ENCODE measurements around the gene DMAC1. TPM values are rescaled to one million over a fixed set of nuclear protein-coding genes. Genes with fewer than 3 reads are reported as not detected.

Gene DMAC1, protein sequence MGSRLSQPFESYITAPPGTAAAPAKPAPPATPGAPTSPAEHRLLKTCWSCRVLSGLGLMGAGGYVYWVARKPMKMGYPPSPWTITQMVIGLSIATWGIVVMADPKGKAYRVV
- total RNA-seq (ENCODE audit: low replicate concordance) = 10.1 and 10.6 TPM in 2 replicates

DNA sequence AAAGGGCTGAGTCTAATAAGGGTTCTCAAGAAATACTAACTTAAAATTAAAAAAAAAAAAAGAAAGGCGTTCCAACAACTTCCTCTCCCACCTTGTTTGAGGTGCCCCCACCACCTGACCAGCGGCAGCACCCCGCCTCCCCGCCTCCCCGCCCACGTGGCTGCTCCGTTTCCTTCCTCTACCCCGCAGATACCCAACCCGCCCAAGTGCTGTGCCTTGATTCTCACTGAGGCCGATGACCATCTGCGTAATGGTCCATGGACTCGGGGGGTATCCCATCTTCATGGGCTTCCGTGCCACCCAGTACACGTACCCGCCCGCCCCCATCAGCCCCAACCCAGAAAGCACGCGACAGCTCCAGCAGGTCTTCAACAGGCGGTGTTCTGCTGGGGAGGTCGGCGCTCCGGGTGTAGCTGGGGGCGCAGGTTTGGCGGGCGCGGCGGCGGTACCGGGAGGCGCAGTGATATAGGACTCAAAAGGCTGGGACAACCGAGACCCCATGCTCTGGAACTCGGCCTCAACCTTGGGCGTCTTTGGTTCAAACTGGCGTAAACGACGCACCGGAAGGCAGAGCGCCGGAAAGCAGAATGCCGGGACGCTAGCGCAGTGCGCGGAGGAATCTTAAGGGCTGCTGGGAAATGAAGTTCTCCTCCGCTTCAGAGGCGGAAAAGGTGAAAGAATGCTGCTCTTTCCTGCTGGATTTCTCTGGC, at the start of gene DMAC1:
TSS of gene DMAC1 (minus strand) at position 545 of the 710 bp plus-strand sequence. CDS start at position 501, 44 bp downstream.
- TF ChIP-seq, protein P1, sequence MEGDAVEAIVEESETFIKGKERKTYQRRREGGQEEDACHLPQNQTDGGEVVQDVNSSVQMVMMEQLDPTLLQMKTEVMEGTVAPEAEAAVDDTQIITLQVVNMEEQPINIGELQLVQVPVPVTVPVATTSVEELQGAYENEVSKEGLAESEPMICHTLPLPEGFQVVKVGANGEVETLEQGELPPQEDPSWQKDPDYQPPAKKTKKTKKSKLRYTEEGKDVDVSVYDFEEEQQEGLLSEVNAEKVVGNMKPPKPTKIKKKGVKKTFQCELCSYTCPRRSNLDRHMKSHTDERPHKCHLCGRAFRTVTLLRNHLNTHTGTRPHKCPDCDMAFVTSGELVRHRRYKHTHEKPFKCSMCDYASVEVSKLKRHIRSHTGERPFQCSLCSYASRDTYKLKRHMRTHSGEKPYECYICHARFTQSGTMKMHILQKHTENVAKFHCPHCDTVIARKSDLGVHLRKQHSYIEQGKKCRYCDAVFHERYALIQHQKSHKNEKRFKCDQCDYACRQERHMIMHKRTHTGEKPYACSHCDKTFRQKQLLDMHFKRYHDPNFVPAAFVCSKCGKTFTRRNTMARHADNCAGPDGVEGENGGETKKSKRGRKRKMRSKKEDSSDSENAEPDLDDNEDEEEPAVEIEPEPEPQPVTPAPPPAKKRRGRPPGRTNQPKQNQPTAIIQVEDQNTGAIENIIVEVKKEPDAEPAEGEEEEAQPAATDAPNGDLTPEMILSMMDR (IDR thresholded peaks at IDR 0.05; ENCODE audit: insufficient read depth, low read length) = no peak
- H3K4me3 ChIP-seq (ENCODE audit: low read depth, low read length) = peak within 1 kb of the TSS; percentile 82
- peak; percentile 85 for DNase-seq (ENCODE audit: low read depth)

DNA sequence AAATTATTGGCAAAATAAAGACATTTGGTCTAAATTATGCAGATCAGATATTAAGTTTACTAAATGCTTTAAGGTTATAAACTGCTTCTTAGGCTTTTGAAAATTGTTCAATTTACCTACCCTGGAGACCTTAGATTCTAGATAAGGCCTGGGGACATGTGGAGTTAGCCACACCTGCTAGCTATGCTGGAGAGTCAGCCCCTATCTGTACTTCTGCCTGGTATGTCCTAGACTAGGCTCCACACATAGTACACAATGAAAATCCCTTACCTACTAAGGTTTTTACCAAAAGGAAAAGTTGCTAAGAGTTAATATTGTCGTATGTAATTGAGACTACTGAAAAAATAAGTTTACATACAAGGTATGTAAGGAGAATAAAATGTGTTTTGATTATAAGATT, 49.8 kb upstream of the DMAC1 start:
- DNase-seq (ENCODE audit: low read depth) = no peak
- no peak overlapping the region for H3K4me3 ChIP-seq (ENCODE audit: low read depth, low read length)
- TF ChIP-seq, protein P1 (IDR thresholded peaks at IDR 0.05; ENCODE audit: insufficient read depth, low read length) = no peak

DNA sequence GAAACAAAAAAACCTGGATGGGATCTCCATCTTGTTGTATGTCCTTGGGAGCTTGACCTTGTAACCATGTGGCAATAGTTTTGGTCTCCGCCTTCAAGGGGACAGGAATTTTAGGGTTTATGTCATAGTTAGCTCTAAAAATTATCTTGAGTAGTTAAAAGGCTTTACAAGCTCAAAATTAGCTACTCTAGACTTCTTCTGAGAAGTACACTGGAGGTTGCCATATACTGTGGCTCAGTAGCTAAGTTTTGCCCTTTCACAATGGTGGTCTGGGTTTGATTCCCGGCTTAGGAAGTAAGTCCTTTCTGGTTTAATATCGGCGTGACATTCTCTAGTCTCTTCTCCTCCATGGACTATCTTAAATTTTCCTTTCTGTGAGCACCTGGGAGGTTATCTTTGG, 48.9 kb upstream of the DMAC1 start:
- H3K4me3 ChIP-seq (ENCODE audit: low read depth, low read length) = no peak overlapping the region
- TF ChIP-seq, protein P1 (IDR thresholded peaks at IDR 0.05; ENCODE audit: insufficient read depth, low read length) = no peak
- no peak for DNase-seq (ENCODE audit: low read depth)

DNA sequence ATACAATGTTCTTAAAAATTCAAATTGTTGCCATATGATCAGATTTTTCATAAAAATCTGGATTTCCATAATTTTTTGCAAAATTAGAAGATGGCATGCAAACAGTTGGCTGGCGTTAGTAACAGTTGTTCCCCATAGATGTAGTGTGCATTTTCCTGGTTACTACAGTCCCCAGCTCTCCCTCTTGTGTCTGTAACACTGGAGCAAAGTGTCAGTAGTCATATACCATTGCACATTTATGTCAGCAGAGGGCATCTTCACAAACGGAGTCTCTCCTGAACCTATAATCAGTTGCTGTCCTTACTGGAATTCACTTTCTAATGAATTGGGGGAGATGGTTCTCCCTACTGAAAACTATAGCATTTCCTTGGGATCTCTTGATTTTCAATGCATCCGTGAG, 44.7 kb upstream of the DMAC1 start:
- TF ChIP-seq, protein P1 (IDR thresholded peaks at IDR 0.05; ENCODE audit: insufficient read depth, low read length) = peak; percentile 42
- DNase-seq (ENCODE audit: low read depth) = peak; percentile 41
- no peak overlapping the region for H3K4me3 ChIP-seq (ENCODE audit: low read depth, low read length)

DNA sequence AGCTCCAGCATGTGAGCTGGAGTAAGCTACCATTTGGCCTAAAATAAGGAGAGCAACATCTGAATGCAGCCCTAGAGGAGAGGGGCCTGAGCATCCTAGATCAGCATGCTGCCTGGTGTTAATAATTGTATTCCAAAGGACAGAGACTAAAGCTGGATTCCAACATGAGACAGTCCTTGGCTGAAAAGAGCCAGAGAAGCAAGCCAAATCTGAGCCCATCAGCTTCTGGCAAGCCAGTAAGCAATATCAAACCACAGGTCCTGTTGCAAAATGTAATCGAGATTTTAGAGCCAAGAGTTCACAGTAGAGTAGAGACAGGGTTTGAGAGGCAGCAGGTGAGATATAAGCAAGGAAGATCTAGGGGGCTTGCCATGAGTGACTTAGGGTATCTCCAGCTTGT, 42.3 kb upstream of the DMAC1 start:
- TF ChIP-seq, protein P1 (IDR thresholded peaks at IDR 0.05; ENCODE audit: insufficient read depth, low read length) = no peak
- DNase-seq (ENCODE audit: low read depth) = peak; percentile 1
- no peak overlapping the region for H3K4me3 ChIP-seq (ENCODE audit: low read depth, low read length)

DNA sequence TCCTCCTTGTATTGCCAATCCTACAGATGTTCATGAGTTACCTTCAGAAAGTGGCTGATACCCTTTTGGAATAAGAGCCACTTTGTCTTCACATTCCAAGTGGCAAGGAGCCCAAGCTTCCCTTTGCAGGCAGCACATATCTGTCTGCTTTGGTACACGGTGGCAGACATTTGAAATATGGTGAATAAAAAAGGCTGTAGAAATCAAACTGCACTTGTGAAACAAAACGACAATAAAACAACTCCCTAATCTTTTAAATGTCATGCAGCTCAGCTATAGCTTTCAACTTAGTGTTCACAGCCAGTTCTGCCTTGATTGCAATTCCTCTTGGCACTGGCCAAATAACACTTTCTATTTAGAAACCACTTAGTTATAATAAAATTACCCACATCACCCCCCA, 35.0 kb upstream of the DMAC1 start:
- no peak overlapping the region for H3K4me3 ChIP-seq (ENCODE audit: low read depth, low read length)
- TF ChIP-seq, protein P1 (IDR thresholded peaks at IDR 0.05; ENCODE audit: insufficient read depth, low read length) = no peak
- no peak for DNase-seq (ENCODE audit: low read depth)
